Measurements from ENCODE around the gene PRADC1. TPM values are rescaled to one million over a fixed set of nuclear protein-coding genes. Genes with fewer than 3 reads are reported as not detected.

Gene PRADC1
- 8.6 and 15.0 TPM in 2 replicates for total RNA-seq (ENCODE audit: low replicate concordance)

GRCh38 chr2:73233154-73233931 lies at the start of gene PRADC1:
Gene PRADC1 (minus strand): TSS chr2:73233239. CDS start chr2:73233160, 79 bp downstream.
- peak; percentile 100 for DNase-seq (ENCODE audit: low read depth)
- TF ChIP-seq, protein P1, sequence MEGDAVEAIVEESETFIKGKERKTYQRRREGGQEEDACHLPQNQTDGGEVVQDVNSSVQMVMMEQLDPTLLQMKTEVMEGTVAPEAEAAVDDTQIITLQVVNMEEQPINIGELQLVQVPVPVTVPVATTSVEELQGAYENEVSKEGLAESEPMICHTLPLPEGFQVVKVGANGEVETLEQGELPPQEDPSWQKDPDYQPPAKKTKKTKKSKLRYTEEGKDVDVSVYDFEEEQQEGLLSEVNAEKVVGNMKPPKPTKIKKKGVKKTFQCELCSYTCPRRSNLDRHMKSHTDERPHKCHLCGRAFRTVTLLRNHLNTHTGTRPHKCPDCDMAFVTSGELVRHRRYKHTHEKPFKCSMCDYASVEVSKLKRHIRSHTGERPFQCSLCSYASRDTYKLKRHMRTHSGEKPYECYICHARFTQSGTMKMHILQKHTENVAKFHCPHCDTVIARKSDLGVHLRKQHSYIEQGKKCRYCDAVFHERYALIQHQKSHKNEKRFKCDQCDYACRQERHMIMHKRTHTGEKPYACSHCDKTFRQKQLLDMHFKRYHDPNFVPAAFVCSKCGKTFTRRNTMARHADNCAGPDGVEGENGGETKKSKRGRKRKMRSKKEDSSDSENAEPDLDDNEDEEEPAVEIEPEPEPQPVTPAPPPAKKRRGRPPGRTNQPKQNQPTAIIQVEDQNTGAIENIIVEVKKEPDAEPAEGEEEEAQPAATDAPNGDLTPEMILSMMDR (IDR thresholded peaks at IDR 0.05; ENCODE audit: insufficient read depth, low read length): no peak

DNA sequence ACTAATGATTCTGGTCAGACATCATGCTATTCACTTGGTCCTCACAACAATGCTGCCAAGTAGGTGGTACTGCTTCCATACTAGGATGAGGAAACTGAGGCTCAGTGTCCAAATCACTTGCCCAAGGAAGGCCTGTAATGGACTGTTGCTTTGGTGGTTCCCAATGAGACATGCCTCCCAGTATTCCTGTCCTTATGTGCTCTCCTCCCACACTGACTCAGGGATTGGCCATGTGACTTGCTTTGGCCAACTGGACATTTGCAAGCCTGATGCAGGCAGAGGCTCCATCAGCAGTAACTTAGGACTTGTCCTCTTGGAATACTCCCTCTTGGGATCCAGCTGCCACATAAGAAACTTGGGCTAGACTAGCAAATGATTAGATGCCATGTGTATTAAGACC lies 48.2 kb upstream of the PRADC1 start:
- DNase-seq (ENCODE audit: low read depth): no peak
- H3K4me3 ChIP-seq (ENCODE audit: low read depth, low read length): no peak overlapping the region

More at GRCh38 chr2:73233154-73233931, at the start of gene PRADC1:
- H3K4me3 ChIP-seq (ENCODE audit: low read depth, low read length): peak within 1 kb of the TSS; percentile 93

GRCh38 chr2:73279852-73280251 lies 46.8 kb upstream of the PRADC1 start:
- DNase-seq (ENCODE audit: low read depth): no peak
- no peak overlapping the region for H3K4me3 ChIP-seq (ENCODE audit: low read depth, low read length)
- TF ChIP-seq, protein P1 (IDR thresholded peaks at IDR 0.05; ENCODE audit: insufficient read depth, low read length): no peak

More for the DNA sequence above, 48.2 kb upstream of the PRADC1 start:
- TF ChIP-seq, protein P1 (IDR thresholded peaks at IDR 0.05; ENCODE audit: insufficient read depth, low read length): no peak

DNA sequence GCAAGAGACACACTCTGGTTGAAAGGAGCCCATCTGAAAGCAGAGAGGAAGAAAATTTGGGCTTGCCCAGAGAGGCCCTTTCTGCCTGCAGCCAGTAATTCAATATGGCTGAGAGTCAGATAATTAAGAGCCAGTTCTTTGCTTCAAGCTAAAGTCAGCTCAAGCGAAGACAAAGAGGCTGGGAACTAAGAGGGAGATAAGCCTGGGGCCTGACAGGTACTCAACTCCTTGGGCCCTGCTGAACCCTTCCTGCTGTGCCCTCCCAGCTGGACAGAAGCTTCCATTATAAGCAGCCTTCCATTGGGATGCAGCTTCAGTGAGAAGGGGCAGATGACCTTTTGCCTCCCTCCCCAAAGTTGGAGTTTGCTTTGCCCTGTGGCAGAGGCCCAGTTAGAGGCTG lies 39.2 kb upstream of the PRADC1 start:
- no peak for DNase-seq (ENCODE audit: low read depth)
- no peak overlapping the region for H3K4me3 ChIP-seq (ENCODE audit: low read depth, low read length)

GRCh38 chr2:73269686-73270465 lies 36.8 kb upstream of the PRADC1 start:
- TF ChIP-seq, protein P1 (IDR thresholded peaks at IDR 0.05; ENCODE audit: insufficient read depth, low read length): no peak
- H3K4me3 ChIP-seq (ENCODE audit: low read depth, low read length): no peak overlapping the region
- DNase-seq (ENCODE audit: low read depth): no peak

More for the DNA sequence above, 39.2 kb upstream of the PRADC1 start:
- TF ChIP-seq, protein P1 (IDR thresholded peaks at IDR 0.05; ENCODE audit: insufficient read depth, low read length): no peak

- no peak for DNase-seq (ENCODE audit: low read depth)
- TF ChIP-seq, protein P1 (IDR thresholded peaks at IDR 0.05; ENCODE audit: insufficient read depth, low read length): no peak
- H3K4me3 ChIP-seq (ENCODE audit: low read depth, low read length): no peak overlapping the region
These were observed 36.0 kb upstream of the PRADC1 start for GRCh38 chr2:73268830-73269685.

Measured in fibroblast of the aortic adventitia (primary cell).